Prostate gland (tissue), 2 donors: Measurements from ENCODE around the gene SEC14L1. TPM values are rescaled to one million over a fixed set of nuclear protein-coding genes. Genes with fewer than 3 reads are reported as not detected.

Experiments used
- DNase-seq: peaks from one replicate; pipeline ENCODE4 v3.0.0-alpha.2; 2019; ENCODE audit warnings: low spot score
- H3K27ac ChIP-seq, 2 donors: fragments of 200-600 bp; sonication (generic); 2 replicates each; pipeline ENCODE4 v1.5.1; 2017 to 2019
- H3K27me3 ChIP-seq: fragments of 200-600 bp; sonication (generic); replicated peaks from 2 replicates; pipeline ENCODE4 v1.5.1; 2019; ENCODE audit not compliant: insufficient read depth
- H3K36me3 ChIP-seq, 2 donors: fragments of 200-600 bp; sonication (generic); 1 replicate in 1 of 2; 2 replicates in 1 of 2; pipeline versions ENCODE4 v1.5.1 to v1.8.1; 2017 to 2019
- H3K4me1 ChIP-seq: fragments of 200-600 bp; sonication (generic); replicated peaks from 2 replicates; pipeline ENCODE4 v1.5.1; 2019
- H3K4me3 ChIP-seq, 2 donors: fragments of 200-600 bp; sonication (generic); 2 replicates each; pipeline ENCODE4 v1.5.1; 2017 to 2019
- H3K9me3 ChIP-seq: fragments of 200-600 bp; sonication (generic); 2 replicates; pipeline ENCODE4 v1.5.1; 2017
- CTCF ChIP-seq, 4 experiments: fragments of 200-600 bp in 2 of 4; fragments of 450-650 bp in 2 of 4; sonication (generic) in 2 of 4; IDR thresholded peaks; 1 replicate in 3 of 4; 2 replicates in 1 of 4; pipeline ENCODE4 v1.5.1; 2016 to 2019; ENCODE audit warnings: antibody characterized with exemption in 4 of 4, mild to moderate bottlenecking in 2 of 4, moderate library complexity in 2 of 4
- POLR2A ChIP-seq: fragments of 450-650 bp; IDR thresholded peaks from one replicate; pipeline ENCODE4 v1.6.1; 2016; ENCODE audit warnings: antibody characterized with exemption, mild to moderate bottlenecking
- POLR2AphosphoS5 ChIP-seq: sonication (generic); formaldehyde crosslinking; IDR thresholded peaks from one replicate; pipeline ENCODE4 v1.6.1; 2017; ENCODE audit warnings: antibody characterized with exemption
- WGBS: methylation state at CpG from one replicate; pipeline ENCODE4 v1.1.5; 2018; 5-methylcytosine and 5-hydroxymethylcytosine counted together
- intact Hi-C: fragments of 100-400 bp; cut with DNase I; formaldehyde crosslinking; loops from one replicate; pipeline ENCODE4 v1.14.2; 2022
- total RNA-seq, 2 donors: library from RNA; depleted of rRNA; stranded (reverse); fragments of >200 nt; gene quantifications; one replicate each; pipeline ENCODE4 v1.1.0, GENCODE V29; 2016

SEC14L1 gene
- total RNA-seq, 2 donors from 2014 or later = 39.9 to 175 TPM

GRCh38 chr17:77225265-77225664, 84.5 kb downstream of the SEC14L1 start:
- H3K4me1 ChIP-seq = no peaks in the 10 kb centered on the region
- no peak overlapping the region for H3K27ac ChIP-seq
- H3K9me3 ChIP-seq = no peaks in the 10 kb centered on the region
- TF ChIP-seq POLR2A = no peak
- TF ChIP-seq CTCF (IDR thresholded peaks at IDR 0.05) = no peak
- TF ChIP-seq POLR2AphosphoS5 = no peak
- intact Hi-C loops = no loop called here
- DNase-seq = no peak
- no peak overlapping the region for H3K4me3 ChIP-seq
- H3K36me3 ChIP-seq = no peaks in the 10 kb centered on the region
- H3K27me3 ChIP-seq = no peaks in the 10 kb centered on the region
- 73% methylated on average over 1 of the region's 1 CpG for WGBS

DNA sequence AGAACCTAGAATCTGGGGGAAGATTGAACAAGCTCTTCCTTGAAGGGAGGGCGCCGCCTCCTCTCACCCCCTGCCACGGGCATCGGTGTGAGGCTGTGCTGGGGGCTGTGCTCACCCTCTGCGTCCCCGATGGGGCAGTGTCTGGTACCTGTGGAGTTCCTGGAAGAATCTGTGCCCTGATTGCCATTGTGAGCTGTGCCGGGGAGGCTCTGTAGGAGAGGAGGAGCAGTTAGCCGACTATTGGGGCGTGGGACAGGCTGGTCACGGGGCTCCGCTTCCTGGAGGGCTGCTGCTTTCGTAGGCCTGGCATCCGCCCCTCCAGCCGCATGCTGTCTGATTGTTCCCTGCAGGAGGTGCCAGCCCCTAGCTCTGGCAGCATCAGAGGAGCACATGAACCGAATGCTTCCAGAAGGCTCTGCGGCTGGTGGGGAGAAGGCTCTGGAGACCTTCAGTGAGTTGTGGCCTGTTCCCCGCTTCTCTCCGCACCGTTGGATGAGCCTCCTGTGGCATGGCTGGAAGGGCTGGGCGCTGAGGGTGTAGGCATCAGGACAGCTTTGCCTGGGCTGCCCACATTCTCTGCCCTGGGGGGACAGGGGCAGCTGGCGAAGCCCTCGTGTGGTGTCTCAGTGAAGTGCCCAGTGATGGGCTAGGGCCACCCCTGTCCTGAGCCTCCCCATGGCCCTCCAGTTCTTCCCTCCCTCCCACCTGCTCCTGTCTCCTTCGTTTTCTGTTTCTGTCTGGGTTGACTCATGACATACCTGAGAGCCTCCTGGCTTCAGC, 86.9 kb downstream of the SEC14L1 start:
- no peak for DNase-seq
- no peak overlapping the region for H3K27ac ChIP-seq
- no peaks in the 10 kb centered on the region for H3K27me3 ChIP-seq
- no peaks in the 10 kb centered on the region for H3K9me3 ChIP-seq
- H3K36me3 ChIP-seq = no peaks in the 10 kb centered on the region
- intact Hi-C loops = no loop called here
- TF ChIP-seq POLR2A = no peak
- TF ChIP-seq CTCF (IDR thresholded peaks at IDR 0.05) = no peak
- TF ChIP-seq POLR2AphosphoS5 = no peak
- no peaks in the 10 kb centered on the region for H3K4me1 ChIP-seq
- WGBS = 84% methylated on average over 18 of the region's 23 CpGs
- H3K4me3 ChIP-seq = no peak overlapping the region

GRCh38 chr17:77228241-77228752, 87.5 kb downstream of the SEC14L1 start:
- Histone ChIP-seq H3K27me3 (no peaks in the 10 kb centered on the region), H3K36me3 (no peaks in the 10 kb centered on the region), H3K4me3 (no peak overlapping the region), H3K27ac (no peak overlapping the region), H3K4me1 (no peaks in the 10 kb centered on the region), H3K9me3 (no peaks in the 10 kb centered on the region)
- intact Hi-C loops = no loop called here
- TF ChIP-seq POLR2A (no peak), POLR2AphosphoS5 (no peak), CTCF (IDR thresholded peaks at IDR 0.05) (no peak)
- 87% methylated on average over 16 of the region's 16 CpGs for WGBS
- DNase-seq = no peak

GRCh38 chr17:77228816-77229215, 88.0 kb downstream of the SEC14L1 start:
- 95% methylated on average over 13 of the region's 13 CpGs for WGBS
- Histone ChIP-seq H3K27me3 (no peaks in the 10 kb centered on the region), H3K36me3 (no peaks in the 10 kb centered on the region), H3K27ac (no peak overlapping the region), H3K4me1 (no peaks in the 10 kb centered on the region), H3K9me3 (no peaks in the 10 kb centered on the region), H3K4me3 (no peak overlapping the region)
- TF ChIP-seq POLR2A (no peak), POLR2AphosphoS5 (no peak)
- no peak for DNase-seq
- intact Hi-C loops = no loop called here

DNA sequence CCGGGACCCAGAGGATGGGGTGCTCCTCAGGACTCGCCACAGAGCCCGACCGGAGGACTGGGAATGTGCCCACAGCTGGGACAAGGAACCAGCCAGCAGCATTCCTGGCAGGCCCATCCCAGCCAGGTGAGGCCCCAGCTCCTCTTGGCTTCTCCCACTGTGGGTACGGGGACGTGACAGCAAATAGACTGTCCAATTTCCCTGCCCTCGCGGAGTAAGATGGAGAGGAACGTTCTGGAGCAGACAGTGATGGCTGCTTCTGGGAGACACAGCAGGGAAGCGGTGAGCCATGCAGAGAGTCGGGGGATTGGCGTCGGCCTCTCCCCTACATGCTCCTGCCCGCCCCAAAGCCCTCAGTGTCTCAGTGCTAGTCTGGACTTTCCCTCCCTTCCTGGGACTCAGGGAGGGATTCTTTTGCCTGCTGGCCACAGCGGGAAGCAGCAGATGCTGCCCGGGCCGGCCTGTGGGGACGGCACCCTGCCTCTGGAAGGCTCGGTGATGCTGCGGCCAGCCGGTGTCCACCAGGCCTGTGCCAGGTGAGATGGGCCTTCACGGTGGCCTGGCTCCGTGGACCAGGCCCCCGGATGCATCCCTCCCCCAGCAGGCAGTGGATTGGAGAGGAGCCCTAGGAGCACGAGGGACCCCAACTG, 89.1 kb downstream of the SEC14L1 start:
- intact Hi-C loops = no loop called here
- H3K4me1 ChIP-seq = no peaks in the 10 kb centered on the region
- 95% methylated on average over 25 of the region's 25 CpGs for WGBS

More for the DNA sequence above, 89.1 kb downstream of the SEC14L1 start:
- no peak for DNase-seq
- Histone ChIP-seq H3K36me3 (no peaks in the 10 kb centered on the region), H3K27ac (no peak overlapping the region), H3K27me3 (no peaks in the 10 kb centered on the region), H3K9me3 (no peaks in the 10 kb centered on the region), H3K4me3 (no peak overlapping the region)
- TF ChIP-seq POLR2AphosphoS5 = no peak
- TF ChIP-seq CTCF (IDR thresholded peaks at IDR 0.05) = no peak
- TF ChIP-seq POLR2A = no peak
